Psoas muscle (tissue), 8 donors: ENCODE results near the gene TRIM17. TPM values are rescaled to one million over a fixed set of nuclear protein-coding genes. Genes with fewer than 3 reads are reported as not detected.

Experiments used
- ATAC-seq, 4 donors: fragments of 200-7000 bp; cut with Tn5 transposase; one replicate each; pipeline ENCODE4 v1.9.1; 2020; ENCODE audit warnings: moderate library complexity in 3 of 4, mild to moderate bottlenecking in 2 of 4
- DNase-seq, 2 donors: peaks; one replicate each; pipeline ENCODE4 v3.0.0-alpha.2; 2020
- H3K27ac ChIP-seq: fragments of 200-600 bp; one replicate; pipeline ENCODE4 v1.8.0; 2022
- H3K27me3 ChIP-seq, 3 donors: fragments of 200-600 bp in 1 of 3; one replicate each; pipeline versions ENCODE4 v1.6.1 to v1.8.0; 2013 to 2022; ENCODE audit warnings: low read length in 2 of 3, mild to moderate bottlenecking in 2 of 3, moderate library complexity in 1 of 3; ENCODE audit not compliant: insufficient read depth in 3 of 3
- H3K36me3 ChIP-seq, 2 donors: fragments of 200-600 bp in 1 of 2; one replicate each; pipeline versions ENCODE4 v1.6.1 to v1.8.0; 2013 to 2022; ENCODE audit warnings: low read depth in 1 of 2, mild to moderate bottlenecking in 1 of 2, moderate library complexity in 1 of 2; ENCODE audit not compliant: insufficient read depth in 1 of 2
- H3K4me1 ChIP-seq: fragments of 200-600 bp; one replicate; pipeline ENCODE4 v1.8.0; 2022
- H3K4me3 ChIP-seq: fragments of 200-600 bp; one replicate; pipeline ENCODE4 v1.8.0; 2022; ENCODE audit warnings: mild to moderate bottlenecking
- H3K9me3 ChIP-seq: fragments of 200-600 bp; one replicate; pipeline ENCODE4 v1.8.0; 2022
- WGBS, 3 donors: extraction: QIAGEN DNeasy Blood & Tissue Kit; methylation state at CpG; one replicate each; pipeline versions ENCODE4 v1.1.6 to v1.1.7; 2013; 5-methylcytosine and 5-hydroxymethylcytosine counted together
- intact Hi-C, 2 donors: fragments of 100-400 bp; cut with DNase I; formaldehyde crosslinking; loops; one replicate each; pipeline versions ENCODE4 v1.11.0 to v1.14.2; 2022
- polyA plus RNA-seq, 3 donors: library from polyadenylated mRNA; stranded (reverse); fragments of 200-250 nt; gene quantifications; one replicate each; pipeline ENCODE4 v1.2.3, GENCODE V29; 2013
- total RNA-seq, 4 donors: library from RNA; stranded (reverse); fragmentation: NEBNext Ultra II Directional in 2 of 4; extraction: Animal tissue kit (Norgen Biotek cat#: 25700) in 2 of 4; gene quantifications; one replicate each; pipeline versions ENCODE4 v1.2.1 to v1.2.4, GENCODE V29; 2021 to 2023
- TF ChIP-seq, protein P1 (sequence below): fragments of 200-600 bp; IDR thresholded peaks from one replicate; pipeline ENCODE4 v1.8.0; 2022; ENCODE audit warnings: antibody characterized with exemption
- donor health status: healthy with polysubstance abuse.
- donor health status: DM: no; HTN: no; CAD: no; lungs with moderate emphysema.
- donor health status: Bipolar disorder and iron deficiency.
- donor health status: healthy.
- donor health status: DM: yes; HTN: yes; CAD: no.
- donor health status: DM: no; HTN: no; CAD: no.
- donor health status: DM: no; HTN: no; CAD: no.
- donor health status: DM: yes; HTN: yes; CAD: no.

The TRIM17 gene
- total and polyA plus RNA-seq, 7 donors, result 0.03 TPM; not detected in 6

DNA sequence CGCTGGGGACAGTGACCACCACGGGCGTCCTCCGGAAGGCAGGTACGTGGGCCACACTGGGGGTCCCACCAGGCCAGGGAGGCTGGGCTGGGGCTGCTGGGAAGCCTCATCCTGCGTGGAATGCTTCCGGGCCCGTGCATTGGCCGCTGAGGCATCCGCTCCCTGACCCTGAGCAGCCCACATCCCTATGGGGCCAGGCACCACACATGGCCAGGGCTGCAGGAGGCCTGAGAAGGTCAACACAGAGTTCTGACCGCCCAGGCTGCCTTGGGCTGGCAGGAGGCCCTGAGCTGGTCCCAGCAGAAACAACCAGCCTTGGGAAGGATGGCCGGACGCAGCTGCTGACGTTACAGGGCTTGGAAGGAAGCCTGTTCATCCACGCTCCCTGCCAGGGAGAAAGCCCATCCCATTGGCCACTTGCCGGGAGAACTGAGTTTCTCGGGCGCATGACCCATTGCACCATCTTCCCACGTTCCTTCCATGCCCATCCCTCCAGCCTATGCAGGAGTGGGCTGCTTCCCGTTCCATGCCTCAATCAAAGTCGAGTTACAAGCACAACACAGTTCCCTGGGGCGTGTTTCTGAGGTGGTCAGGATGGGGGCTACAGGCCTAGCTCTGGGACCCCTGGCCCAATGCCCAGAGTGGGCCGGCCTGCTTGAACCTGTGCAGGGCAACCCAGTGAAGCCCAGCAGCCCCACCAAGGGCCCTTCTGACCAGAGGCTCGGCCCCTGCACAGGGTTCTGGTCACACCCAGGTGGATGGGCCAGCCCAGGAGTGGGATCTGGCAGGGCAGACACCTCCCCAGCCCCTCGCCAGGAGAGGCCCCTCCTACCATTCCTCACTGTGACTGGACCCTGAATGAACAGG is 41.7 kb downstream of the TRIM17 start:
- Histone ChIP-seq H3K27me3 (no peaks in the 10 kb centered on the region), H3K4me3 (no peak overlapping the region), H3K9me3 (no peaks in the 10 kb centered on the region), H3K4me1 (peaks cover 16% of the 10 kb centered on the region), H3K36me3 (peaks cover 0 to 93% of the 10 kb centered on the region in 2 donors), H3K27ac (peak overlapping the region; percentile 77)
- TF ChIP-seq, protein P1, sequence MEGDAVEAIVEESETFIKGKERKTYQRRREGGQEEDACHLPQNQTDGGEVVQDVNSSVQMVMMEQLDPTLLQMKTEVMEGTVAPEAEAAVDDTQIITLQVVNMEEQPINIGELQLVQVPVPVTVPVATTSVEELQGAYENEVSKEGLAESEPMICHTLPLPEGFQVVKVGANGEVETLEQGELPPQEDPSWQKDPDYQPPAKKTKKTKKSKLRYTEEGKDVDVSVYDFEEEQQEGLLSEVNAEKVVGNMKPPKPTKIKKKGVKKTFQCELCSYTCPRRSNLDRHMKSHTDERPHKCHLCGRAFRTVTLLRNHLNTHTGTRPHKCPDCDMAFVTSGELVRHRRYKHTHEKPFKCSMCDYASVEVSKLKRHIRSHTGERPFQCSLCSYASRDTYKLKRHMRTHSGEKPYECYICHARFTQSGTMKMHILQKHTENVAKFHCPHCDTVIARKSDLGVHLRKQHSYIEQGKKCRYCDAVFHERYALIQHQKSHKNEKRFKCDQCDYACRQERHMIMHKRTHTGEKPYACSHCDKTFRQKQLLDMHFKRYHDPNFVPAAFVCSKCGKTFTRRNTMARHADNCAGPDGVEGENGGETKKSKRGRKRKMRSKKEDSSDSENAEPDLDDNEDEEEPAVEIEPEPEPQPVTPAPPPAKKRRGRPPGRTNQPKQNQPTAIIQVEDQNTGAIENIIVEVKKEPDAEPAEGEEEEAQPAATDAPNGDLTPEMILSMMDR, result no peak
- ATAC-seq, result peak; percentile 61 to 71 (median 65)
- WGBS, 3 donors, result 28 to 49% (median 31%) methylated on average over 24 to 25 of the region's 25 CpGs
- peak; percentile 91 to 95 for DNase-seq
- intact Hi-C loops, result no loop called here

DNA sequence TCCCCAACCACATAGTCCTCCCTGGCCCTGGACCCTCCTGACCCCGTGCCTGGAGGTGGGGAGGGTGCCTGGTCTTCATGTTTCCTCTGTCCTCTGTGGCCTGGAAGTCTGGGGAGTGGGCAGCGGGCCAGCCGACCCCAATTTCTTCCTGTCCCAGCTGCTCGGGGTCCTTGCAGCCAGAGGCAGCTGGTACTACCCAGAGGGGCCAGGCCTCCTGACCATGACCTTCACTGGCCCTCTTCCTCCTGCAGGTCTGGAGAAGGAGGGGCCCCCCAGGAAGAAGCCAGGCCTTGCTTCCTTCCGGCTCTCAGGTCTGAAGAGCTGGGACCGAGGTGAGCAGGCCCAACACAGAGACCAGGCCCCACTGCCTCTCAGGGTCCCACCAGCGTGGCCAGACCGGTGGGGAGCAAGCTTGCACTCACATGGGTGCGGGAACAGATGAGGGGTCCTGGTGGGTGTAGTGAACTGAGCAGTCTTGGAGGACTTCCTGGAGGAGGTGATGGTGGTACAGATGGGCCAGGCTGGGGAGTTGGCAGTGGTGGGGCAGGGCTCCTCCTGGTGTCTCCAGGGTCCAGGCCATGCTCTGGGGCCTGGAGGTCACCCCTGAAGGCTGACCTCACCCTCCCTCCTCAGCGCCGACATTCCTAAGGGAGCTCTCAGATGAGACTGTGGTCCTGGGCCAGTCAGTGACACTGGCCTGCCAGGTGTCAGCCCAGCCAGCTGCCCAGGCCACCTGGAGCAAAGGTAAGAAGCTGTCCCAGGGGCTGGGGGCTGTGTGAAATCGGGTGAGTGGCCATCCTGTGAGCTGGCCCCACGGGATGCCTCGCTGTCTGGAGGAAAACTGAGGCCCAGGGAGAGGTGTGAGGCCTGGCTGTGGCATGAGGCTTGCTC is 42.7 kb downstream of the TRIM17 start:
- no peaks in the 10 kb centered on the region for H3K9me3 ChIP-seq
- H3K36me3 ChIP-seq, result peaks cover 0 to 97% of the 10 kb centered on the region in 2 donors
- H3K27me3 ChIP-seq, result no peaks in the 10 kb centered on the region
- TF ChIP-seq, protein P1, result no peak
- peak overlapping the region; percentile 77 for H3K27ac ChIP-seq
- H3K4me3 ChIP-seq, result no peak overlapping the region
- DNase-seq (peak; percentile 11 to 64), ATAC-seq (no peak)
- intact Hi-C loops, result no loop called here
- H3K4me1 ChIP-seq, result peaks cover 16% of the 10 kb centered on the region
- 70 to 73% (median 70%) methylated on average over 14 of the region's 14 CpGs for WGBS, 3 donors

DNA sequence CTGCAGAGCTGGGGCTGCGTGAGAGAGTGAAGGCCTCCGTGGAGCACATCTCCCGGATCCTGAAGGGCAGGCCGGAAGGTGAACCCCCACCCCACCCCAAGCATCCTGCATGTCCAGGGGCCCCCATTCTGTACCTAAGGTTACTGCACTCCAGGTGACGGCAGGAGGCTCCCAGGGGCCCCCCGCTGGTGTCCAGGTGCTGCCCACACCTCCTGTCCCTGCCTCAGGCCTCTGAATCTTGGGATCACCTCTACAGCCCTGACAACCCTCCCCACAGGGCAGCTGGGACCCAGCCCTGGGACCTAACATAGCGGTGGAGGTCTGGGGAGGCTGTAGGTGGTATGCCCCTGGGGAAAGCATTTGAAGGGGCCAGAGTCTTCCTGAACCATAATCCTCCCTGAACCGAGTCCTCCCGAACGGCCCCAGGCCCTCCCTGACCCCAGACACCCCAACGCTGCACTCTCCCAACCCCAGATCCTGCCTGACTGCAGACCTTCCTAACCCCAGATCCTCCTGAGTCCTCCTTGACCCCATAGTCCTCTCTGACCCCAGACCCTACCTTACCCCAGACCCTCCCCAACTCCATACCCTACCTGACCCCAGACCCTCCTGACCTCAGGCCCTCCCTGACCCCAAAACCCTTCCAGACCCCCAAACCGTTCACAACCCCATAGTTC is 43.5 kb downstream of the TRIM17 start:
- Histone ChIP-seq H3K9me3 (no peaks in the 10 kb centered on the region), H3K4me1 (peaks cover 16% of the 10 kb centered on the region), H3K36me3 (peaks cover 3 to 99% of the 10 kb centered on the region in 2 donors), H3K4me3 (no peak overlapping the region), H3K27ac (peak overlapping the region; percentile 58), H3K27me3 (no peaks in the 10 kb centered on the region)
- 70 to 82% (median 74%) methylated on average over 11 to 12 of the region's 12 CpGs for WGBS, 3 donors
- TF ChIP-seq, protein P1, result no peak
- intact Hi-C loops, result no loop called here
- no peak for ATAC-seq
- DNase-seq, result peak in 1 of 2 donors; percentile 16

DNA sequence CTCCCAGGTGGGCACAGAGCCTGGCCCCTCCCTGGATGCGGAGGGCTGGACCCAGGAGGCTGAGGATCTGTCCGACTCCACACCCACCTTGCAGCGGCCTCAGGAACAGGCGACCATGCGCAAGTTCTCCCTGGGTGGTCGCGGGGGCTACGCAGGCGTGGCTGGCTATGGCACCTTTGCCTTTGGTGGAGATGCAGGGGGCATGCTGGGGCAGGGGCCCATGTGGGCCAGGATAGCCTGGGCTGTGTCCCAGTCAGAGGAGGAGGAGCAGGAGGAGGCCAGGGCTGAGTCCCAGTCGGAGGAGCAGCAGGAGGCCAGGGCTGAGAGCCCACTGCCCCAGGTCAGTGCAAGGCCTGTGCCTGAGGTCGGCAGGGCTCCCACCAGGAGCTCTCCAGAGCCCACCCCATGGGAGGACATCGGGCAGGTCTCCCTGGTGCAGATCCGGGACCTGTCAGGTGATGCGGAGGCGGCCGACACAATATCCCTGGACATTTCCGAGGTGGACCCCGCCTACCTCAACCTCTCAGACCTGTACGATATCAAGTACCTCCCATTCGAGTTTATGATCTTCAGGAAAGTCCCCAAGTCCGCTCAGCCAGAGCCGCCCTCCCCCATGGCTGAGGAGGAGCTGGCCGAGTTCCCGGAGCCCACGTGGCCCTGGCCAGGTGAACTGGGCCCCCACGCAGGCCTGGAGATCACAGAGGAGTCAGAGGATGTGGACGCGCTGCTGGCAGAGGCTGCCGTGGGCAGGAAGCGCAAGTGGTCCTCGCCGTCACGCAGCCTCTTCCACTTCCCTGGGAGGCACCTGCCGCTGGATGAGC is 44.3 kb downstream of the TRIM17 start:
- Histone ChIP-seq H3K4me3 (no peak overlapping the region), H3K36me3 (peaks cover 3 to 99% of the 10 kb centered on the region in 2 donors), H3K9me3 (no peaks in the 10 kb centered on the region), H3K27me3 (no peaks in the 10 kb centered on the region), H3K4me1 (peaks cover 19% of the 10 kb centered on the region), H3K27ac (peak overlapping the region; percentile 58)
- TF ChIP-seq, protein P1, result no peak
- intact Hi-C loops, result no loop called here
- WGBS, 3 donors, result 51 to 63% (median 51%) methylated on average over 31 to 34 of the region's 34 CpGs
- peak; percentile 25 to 75 for DNase-seq
- peak in 1 of 4 donors; percentile 2 for ATAC-seq
